ENCODE results near the gene GLIPR1L2. TPM values are rescaled to one million over a fixed set of nuclear protein-coding genes. Genes with fewer than 3 reads are reported as not detected.

The GLIPR1L2 gene
- total RNA-seq, 1 experiment from 2014 or later: 0.44 TPM

- TF ChIP-seq ZBTB33 (IDR thresholded peaks at IDR 0.05; ENCODE audit: extremely low read depth, insufficient replicate concordance, low read length) (no peak), SP1 (IDR thresholded peaks at IDR 0.05; ENCODE audit: low read depth) (no peak), MAX (IDR thresholded peaks at IDR 0.05) (no peak), CBX3 (IDR thresholded peaks at IDR 0.05; ENCODE audit: low read depth) (no peak), ZNF274 (IDR thresholded peaks at IDR 0.05; ENCODE audit: low read depth, low read length) (no peak), FOSL1 (IDR thresholded peaks at IDR 0.05; ENCODE audit: low read depth) (no peak), SIN3A (IDR thresholded peaks at IDR 0.05; ENCODE audit: low read depth) (no peak)
Observed at GRCh38 chr12:75477137-75477536, 86.2 kb downstream of the GLIPR1L2 start (continued).

- BruUV-seq (replicated peaks): no TSS peak
- H3K79me2 ChIP-seq (ENCODE audit: insufficient read depth, low read length): no peaks in the 10 kb centered on the region
- H4K20me1 ChIP-seq (ENCODE audit: insufficient read depth): no peaks in the 10 kb centered on the region
- ATAC-seq (no peak), DNase-seq (ENCODE audit: low read depth, low spot score) (no peak)
- H3K4me1 ChIP-seq (ENCODE audit: control insufficient read depth in 1 of 2, insufficient read depth in 2 of 2, low read length in 2 of 2): peaks cover 2 to 16% of the 10 kb centered on the region in 2 experiments; a peak in 3 of 4 replicates
- no peak overlapping the region for H3K9ac ChIP-seq (ENCODE audit: low read length)
- ChIA-PET CTCF (no interaction called here), RAD21 (ENCODE audit: low non-redundant PET in 1 of 2, low total read pairs in 2 of 2, uncharacterized antibody in 2 of 2, unreplicated experiment in 2 of 2) (no interaction called here), POLR2A (no interaction called here)
- H3K4me2 ChIP-seq (ENCODE audit: low read length): no peak overlapping the region
- H3K36me3 ChIP-seq (ENCODE audit: control insufficient read depth in 1 of 2, insufficient read depth in 2 of 2, low read length in 2 of 2): no peaks in the 10 kb centered on the region
- no peak for TF ChIP-seq EGR1 (IDR thresholded peaks at IDR 0.05; ENCODE audit: low read depth)
- no peak for TF ChIP-seq JUND (IDR thresholded peaks at IDR 0.05)
- no peak for TF ChIP-seq ZFX (IDR thresholded peaks at IDR 0.05)
- TF ChIP-seq EZH2 (IDR thresholded peaks at IDR 0.05): no peak
- no peak for TF ChIP-seq CTCF (IDR thresholded peaks at IDR 0.05 in 2 of 3, conservative IDR thresholded peaks at IDR 0.05 in 1 of 3; ENCODE audit: borderline replicate concordance in 1 of 3, insufficient read depth in 1 of 3, low read depth in 2 of 3, low read length in 2 of 3)
- TF ChIP-seq RAD21 (IDR thresholded peaks at IDR 0.05; ENCODE audit: low read depth): no peak
- TF ChIP-seq MAX (IDR thresholded peaks at IDR 0.05): no peak
- no peak for TF ChIP-seq REST (IDR thresholded peaks at IDR 0.05; ENCODE audit: low read depth)
- TF ChIP-seq SP1 (IDR thresholded peaks at IDR 0.05; ENCODE audit: low read depth): no peak
- no peak for TF ChIP-seq CEBPB (IDR thresholded peaks at IDR 0.05; ENCODE audit: low read depth)
- no peaks in the 10 kb centered on the region for H3K9me3 ChIP-seq (ENCODE audit: control insufficient read depth in 1 of 2, insufficient read depth in 1 of 2, low read depth in 1 of 2, low read length in 2 of 2)
- H2AFZ ChIP-seq (ENCODE audit: low read depth, low read length, poor library complexity, severe bottlenecking): no peak overlapping the region
- H3K4me3 ChIP-seq (replicated peaks in 1 of 2; ENCODE audit: low read depth in 1 of 2, low read length in 2 of 2): no peak overlapping the region
- H3K9me2 ChIP-seq (ENCODE audit: insufficient read depth): no peaks in the 10 kb centered on the region
- intact Hi-C loops (cut with micrococcal nuclease): no loop called here
- H3K27me3 ChIP-seq (ENCODE audit: insufficient read depth, low read length): no peaks in the 10 kb centered on the region
- no peak overlapping the region for H3K27ac ChIP-seq (ENCODE audit: low read depth, low read length)
Observed at GRCh38 chr12:75478116-75478794, 87.4 kb downstream of the GLIPR1L2 start.
